HCEC 1CT (cell line): Measurements from ENCODE around the gene SERGEF.

Experiments used
- DNase-seq: peaks from one replicate; pipeline ENCODE4 v3.0.0-alpha.2; 2017

The SERGEF gene

DNA sequence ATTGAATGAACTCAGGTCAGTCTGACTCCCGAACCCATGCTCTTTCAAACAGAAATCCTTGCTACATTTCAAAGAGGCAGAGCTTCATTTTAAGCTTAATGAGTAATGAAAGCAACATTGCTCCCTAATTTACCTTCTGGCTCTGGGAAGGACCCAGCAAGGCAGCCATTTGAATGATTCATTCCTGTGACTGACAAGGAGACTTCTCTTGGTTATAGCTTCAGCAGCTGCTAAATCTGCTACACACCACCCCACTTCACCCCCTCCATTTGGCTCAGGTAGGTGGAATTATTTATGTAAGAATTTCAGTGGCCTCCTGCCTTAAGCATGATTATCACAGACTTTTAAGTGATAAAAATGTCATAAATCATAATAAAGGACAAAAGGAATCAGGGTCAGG, 160.6 kb downstream of the SERGEF start:
- DNase-seq = no peak

DNA sequence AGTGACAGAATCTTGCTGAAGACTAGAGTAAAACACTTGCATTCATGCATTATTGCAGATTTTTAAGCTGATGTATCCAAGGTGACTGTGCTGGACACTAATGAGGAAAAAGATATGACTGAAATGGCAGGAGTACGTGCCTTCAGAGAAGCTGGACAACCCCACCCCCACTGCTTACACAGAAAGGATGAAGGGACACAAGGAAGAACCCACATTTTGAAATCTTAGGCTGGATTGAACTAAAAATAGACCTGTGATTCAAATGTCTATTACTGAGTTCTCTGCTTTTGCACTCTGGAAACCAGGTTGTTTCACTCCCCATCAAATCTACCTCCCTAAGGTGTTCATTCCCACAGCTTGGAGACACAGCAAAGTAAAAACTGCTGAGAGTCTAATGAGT, 161.2 kb downstream of the SERGEF start:
- no peak for DNase-seq

DNA sequence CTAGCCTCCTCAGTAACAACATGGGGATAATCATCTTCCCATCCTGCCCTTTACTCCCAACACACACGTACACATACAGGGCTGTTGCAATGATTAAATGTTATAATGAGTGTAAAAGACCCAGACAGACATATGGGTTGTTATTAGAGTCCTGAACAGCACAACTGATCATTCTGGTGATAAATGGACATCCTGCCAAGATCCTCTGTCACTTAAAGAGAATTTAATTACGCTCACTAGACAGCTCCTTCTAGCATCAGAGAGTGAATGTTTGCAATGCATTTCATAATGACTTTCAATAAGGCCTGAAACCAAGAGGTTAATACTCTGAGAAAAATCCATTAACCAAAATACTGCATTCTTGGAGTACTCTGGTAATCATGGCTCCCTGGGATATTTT, 162.5 kb downstream of the SERGEF start:
- DNase-seq = no peak

DNA sequence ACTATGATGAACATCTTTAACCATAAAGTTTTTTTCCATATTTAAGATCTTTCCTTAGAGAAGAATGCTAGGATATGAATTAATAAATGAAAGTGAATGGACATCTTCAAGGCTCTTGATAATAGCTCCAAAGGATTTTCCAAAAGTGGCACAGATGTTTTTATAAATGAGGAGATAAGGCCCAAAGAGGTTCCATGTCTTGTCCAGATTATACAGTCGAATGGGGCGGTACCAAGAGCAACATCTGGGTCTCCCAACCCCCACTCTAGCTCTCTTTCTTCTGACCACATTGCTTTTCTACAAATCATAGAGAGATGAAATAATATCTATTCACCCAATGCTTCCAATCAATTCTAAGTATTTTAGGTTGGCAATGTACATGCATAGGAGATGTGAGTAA, 164.1 kb downstream of the SERGEF start:
- no peak for DNase-seq

DNA sequence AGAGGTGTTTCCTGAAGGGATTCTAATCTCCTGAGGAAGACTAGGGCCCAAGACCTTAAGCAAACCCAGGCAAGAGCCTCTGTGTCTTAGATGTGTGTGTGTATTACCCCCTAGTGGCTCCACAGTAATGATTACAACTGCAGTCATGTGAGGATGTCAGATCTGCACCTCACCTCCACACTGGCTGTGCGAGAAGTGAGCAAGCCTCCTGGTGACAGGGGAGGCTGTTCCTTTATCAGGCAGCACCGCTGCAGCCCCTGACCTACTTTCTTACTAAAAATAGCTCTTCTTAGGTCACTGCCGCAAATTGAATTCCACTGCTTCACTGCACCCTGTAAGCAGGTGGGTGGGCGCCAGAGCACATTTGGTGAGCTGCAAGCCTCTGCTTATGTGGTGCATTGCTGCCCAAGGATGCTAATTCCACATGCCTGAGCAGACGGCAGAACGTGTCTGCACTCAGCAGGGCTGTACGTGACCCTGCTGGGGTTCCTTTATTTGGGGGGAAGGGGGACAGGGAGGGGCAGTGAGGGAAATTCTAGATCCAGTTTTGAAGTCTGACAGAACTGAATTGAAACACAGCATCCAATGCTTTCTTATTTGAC, 165.9 kb downstream of the SERGEF start:
- DNase-seq = peak; percentile 60

DNA sequence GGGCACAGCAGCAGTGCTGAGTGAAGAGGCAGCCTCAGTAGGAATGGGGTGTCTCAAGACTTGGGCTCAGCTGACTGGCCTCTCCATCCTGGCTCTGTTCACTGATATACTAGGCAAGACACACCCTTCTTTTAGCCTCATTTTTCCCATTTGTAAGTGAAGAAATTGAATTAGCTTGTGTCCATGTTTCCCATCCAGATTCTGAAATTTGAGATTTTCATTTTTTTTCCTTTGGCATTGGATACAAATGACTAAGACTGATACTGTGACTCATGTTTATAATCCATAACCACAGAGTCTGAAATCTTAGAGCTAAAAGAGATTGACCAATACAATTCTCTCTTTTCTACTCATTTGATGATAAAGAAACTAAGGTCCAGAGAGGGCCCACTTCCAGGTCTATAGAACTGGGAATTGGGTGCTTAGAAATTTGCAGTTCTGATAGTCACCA, 167.4 kb downstream of the SERGEF start:
- peak; percentile 86 for DNase-seq

DNA sequence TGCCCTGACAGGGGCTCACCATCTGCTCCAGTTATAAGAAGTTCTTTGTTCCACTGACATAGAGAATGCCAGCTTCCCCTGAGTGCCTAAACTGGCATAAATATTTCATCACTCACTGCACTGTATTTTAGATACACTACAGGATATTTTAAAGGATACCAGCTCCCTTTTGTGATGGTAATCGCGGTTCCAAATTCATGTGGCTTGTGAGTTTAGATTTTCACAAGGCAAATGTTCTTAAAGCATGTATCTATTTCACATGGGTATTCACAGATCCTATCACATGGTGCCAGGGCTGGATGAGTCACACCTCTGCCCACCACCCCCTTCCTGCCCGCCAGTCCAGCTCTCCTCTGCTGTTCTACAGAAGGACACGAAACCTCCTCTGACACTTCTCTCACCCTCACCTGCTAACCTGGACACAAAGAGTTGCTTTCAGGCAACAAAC, 172.7 kb downstream of the SERGEF start:
- no peak for DNase-seq

DNA sequence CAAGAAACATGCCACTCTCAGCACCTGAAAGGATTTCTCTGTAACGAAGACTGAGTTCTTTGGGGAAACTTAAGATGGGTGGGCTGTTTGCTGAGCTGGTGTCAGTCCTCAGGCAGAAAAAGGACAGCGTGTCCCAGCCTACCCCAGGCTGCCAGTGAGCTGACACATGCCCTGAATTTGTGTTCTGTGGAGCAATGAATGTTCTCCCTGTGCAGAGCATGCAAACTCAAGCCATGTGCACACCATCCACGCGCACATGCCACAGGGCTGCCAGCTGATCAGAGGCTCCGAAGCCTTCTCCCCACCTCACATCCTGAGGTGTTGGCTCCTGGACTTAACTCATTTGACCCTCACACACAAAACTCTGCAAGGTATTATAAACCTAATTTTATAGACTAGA, 173.4 kb downstream of the SERGEF start:
- no peak for DNase-seq

DNA sequence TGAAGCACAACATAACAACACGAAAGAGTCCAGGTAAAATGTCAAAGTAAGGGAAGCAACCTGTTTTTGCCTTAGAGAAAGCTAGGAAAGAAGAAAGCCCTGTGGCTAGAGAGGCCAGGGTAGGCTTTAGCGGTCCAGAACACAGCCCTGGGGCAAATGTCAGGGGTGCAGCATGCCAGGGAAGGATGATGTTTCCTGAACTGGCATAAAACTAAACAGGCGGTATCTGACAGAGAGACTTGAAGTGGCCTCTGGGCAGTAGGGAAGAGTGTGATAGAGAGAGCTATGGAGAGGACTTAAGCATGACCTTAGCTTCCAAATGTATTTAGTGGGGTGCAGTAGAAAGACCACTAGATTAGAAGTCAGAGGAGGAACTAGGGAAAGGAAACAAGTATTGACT, 174.7 kb downstream of the SERGEF start:
- DNase-seq = no peak

DNA sequence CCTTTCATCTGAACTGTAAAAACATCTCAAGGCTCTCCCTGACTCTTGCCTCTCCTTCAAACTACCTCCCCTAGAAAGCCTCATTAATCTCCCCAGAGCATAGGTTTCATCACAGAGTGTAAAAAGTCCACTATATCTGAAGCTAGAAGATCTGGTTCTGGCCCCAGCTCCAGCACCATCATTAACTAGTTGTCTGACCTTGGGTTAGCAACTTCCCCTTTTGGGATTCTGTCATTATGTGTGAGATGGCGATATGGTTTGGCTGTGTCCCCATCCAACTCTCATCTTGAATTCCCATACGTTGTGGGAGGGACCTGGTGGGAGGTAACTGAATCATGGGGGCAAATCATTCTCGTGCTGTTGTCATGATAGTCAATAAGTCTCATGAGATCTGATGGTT, 181.0 kb downstream of the SERGEF start:
- DNase-seq = no peak

DNA sequence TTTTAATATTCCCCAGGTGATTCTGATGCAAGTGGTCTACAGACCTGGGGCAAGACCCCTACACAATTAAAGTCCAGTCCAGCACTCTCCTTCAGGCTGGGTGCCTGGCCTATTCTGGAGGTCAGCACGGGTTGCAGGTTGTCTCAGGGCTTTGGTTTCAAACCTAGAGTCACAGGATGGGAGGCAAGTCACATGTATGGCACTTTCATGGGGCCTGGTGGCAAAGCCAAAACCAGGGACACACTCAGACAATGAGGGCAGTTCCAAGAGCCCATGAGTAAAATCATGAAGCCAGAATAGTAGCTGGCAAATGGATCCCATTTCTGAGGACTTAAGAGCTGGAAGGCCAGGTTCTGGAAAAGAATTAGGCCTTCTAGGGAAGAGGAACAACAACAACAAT, 181.6 kb downstream of the SERGEF start:
- DNase-seq = no peak

DNA sequence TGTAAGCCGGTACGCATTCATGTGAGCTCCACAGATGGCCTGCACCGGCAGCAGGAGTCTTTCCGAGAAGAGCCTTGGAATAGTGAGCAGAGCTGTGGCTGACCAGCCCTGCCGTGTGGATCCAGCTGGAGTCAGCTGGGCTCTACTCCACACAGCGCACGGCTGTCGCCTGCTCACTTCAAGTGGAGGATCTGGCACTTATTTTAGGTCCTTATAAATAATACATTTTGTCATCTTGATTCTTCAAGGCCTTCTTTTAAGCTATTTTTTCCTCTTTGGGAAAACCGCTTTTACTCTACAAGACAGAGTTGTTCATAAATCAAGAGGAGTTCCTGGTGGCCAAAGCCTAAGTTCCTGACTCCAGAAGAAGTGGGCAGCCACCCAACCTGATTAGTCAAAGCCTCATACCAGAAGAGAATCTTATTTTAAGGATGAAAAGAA, 184.5 kb downstream of the SERGEF start:
- DNase-seq = peak; percentile 23

DNA sequence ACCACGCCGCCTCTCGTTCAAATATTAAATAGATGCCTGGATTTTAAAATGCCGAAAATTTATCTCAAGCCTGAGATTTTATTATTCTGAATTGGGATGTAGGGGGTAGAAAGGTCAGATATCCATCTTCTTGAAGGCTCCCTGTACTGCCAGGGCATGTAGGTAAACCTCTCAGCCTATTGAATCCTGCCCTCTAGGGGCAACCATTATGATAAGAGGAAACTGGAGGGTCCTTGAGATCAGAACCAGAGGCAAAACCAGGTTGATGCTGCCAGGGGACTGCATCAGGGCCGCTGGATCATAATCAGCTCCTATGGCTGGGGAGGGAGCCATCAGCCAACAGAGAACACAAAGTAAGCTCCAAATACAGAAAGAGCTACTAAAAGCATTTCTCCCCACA, 185.8 kb downstream of the SERGEF start:
- DNase-seq = no peak

DNA sequence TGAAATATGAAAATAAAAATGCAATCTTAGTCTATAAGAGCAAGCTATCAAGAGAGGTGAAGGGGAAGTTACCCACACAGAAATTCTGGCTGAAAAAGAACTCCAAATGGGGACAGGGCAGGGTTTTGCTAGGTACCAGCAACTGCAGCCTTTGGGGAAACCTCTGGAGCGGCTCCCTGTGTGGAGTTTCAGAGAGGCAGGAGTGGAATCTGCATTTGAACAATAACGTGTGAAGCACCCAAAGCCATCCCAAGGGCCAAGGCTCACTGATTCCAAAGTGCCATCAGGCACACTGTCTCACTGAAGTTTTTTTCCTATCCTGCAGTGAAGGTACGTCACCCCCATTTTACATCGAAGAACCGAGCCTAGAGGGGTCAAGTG, 190.5 kb downstream of the SERGEF start:
- DNase-seq = no peak

DNA sequence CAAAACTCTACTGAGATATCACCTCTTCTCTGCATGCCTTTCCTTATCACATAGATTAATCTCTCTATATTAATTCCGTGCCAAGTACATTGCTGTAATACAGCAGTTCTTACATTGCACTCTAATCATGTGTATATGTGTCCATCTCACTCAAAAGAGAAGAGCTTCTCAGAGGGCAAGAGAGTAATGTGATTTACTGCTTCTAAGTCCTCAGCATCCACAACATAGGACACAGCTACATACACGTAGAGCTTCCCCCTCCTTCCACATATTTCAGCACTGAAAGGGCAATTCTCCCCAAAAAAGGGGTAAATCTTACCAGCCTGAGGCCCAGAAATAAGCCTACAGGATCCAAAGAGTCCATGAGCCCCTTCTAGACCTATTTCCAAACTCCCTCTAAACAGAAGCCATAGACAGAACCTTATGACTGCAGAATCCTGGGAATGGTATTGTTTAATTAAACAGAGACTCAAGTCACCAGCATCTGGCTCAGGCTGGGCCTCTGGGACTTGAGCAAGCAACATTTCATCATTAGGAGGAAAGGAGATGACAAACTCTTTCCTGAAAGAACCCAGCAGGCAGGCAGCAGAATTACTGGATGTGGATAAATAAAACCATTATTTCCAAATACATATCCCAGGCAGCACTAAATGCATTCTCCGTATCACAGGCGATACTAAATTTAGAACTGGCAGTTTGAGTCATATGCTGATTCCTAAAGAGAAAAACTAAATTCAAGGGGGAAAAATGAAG, 191.0 kb downstream of the SERGEF start:
- DNase-seq = peak; percentile 74

DNA sequence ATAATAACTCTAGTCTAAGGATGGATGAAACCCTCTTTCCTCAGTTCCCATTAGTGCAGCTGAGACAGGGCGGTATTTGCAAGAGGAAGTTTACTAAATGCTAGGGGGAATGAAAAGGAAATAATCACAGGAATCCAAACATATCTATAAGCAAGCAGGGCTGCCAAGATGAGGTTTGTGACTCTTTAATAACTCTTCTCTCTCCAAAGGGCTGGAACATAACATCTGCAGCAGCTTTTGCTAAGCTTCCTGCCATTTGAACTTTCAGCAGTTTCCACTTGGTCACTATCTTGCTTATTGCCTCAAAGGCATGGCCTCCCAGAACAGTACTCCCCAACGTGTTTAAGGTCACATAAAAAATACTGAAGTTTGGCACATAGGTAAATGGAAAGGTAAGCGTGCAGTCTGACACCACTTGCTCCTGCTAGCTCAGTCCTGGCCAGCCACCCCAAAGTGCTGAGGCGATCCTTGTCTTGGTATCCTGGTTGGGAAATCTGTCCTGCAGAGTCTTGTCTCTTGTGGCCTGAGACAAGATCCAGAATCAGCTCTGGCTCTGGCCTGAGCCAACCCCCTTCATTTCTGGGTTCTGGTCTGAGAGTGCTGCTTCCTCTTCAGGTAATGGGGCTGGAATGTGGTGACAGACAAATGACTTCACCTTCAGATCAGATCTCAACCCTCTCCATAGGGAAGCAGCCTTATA, 196.5 kb downstream of the SERGEF start:
- no peak for DNase-seq

DNA sequence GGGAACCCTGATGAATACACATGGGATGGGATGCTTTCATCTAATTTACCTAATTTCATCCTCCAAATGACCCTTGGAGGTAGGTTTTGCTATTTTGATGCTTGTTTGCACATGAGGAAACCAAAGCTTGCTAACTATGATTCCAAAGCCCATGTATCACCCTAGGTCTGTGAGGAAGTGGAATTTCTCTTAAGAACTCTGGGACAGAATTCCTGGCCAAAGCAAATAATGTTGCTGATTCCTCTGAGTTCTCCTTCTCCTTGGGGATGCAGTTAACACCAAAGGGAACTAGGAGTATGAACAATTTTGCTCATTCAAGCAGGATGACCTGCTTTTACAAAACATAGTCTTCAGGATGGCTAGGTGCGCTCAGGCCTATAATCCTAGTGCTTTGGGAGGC, 198.3 kb downstream of the SERGEF start:
- no peak for DNase-seq

DNA sequence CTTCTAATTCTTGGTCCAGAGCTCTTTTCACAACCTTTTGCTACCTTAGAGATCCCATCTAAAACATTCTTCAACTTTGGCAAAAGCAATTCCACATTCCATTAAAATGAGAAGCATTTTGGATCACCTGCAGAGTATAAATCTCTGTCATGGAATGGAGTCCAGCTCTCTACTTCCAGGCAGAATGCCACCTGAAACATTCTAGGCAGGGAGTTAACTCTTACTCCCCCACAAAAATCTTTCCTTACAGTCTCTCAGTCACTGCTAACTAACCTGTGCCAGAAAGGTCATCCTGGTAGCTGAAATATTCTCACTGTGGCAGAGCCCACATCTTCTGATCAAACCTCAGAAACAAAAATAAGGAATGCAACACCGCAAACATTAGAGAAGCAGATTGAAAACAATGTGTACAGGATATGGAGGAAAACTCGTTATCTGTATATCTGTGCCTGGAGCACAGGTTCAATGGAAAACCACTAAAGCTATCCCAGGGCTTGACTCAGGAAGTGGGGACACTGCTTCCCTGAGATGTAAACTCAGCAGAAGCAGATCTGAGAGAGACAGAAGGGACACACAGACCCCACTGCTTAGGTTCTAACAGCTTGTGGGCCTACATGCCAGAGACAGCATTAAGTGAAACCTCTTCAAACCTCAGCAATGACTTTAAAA, 199.3 kb downstream of the SERGEF start:
- DNase-seq = no peak

DNA sequence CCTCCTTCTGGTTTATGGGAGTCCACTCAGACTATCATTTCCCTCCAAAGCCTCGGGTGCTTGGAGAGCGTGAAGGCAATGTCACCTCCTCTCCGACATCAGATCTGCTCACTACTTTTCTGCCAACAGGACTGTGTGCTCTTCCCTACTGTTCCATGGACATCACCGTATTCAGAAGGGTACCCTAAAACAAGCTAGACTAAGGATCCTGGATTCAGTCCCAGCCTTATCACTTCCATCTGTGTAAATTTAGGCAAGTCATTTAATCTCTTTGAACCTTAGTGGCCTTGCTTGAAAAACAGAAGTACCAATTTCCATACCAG, 200.0 kb downstream of the SERGEF start:
- DNase-seq = no peak

DNA sequence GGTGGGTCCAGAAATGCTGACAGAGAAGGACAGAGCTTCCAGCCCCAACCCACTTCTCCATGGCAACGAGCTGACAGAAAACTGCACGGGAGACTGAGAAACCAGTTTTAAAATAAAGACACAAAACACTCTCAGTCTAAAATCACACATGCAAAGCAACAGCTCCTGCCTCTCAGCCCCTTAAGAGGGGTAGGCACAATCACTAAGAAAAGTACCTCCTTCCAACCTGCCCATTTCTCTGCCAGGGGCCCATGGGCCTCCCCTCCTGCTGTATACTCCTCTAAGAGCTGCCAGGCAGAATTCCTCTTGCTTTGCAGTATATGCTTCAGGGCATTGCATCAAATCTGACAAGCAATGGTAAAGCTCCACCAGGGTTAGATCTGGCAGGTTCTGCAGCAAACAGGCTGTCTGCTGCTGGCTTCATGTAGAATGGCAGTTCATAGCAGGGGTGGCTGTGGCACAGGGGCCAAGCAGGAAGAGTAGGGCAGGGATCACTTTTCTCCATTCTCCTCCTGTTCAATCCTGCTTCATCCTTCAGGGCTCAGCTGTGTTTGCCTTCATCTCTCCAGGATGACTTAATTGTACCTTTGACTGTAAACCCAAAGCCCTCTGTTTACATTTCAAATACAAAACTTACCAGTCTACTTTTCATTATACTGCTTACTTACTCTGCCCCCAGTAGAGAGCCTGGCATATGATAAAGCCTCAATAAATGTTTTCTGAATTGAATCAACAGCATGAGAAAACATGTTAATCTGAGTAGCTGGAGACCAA, 200.6 kb downstream of the SERGEF start:
- no peak for DNase-seq

DNA sequence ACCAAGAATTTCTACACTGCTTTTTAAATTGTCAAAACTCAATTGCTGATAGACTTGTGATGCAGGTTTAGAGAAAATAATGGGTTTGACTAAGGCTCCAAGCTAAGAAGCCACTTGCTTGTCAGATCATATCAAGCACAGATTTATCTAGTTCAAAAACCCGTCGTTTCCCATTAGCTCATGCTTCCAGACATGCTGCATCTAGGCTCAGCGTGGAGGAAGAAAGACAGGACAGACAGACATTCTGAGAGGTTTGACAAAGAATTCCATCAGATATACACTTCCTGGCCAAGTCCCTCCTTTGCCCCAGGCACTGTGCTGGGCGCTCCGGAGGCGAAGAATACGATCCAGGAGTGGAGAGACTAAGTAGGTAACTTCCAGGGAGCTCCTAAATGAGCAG, 201.5 kb downstream of the SERGEF start:
- DNase-seq = no peak

DNA sequence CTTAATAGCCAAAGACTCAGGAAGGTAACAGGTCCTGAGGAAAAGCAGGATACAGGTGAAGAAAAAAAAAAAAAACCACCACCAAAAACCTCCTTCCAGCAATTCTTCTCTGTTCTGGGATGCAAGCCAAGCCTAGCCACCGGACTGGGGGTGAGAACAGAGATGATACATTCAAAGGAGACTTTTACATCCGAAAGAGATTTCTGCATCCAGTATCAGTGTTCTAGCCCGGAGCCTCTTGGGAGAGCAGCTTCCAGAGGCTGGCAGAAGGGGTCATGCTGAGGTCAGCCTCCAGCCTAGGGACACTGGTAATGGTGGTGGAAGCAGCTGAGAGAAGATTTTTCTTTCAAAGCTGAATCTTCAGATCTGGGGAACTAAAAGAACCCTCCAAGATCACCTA, 202.1 kb downstream of the SERGEF start:
- DNase-seq = no peak

DNA sequence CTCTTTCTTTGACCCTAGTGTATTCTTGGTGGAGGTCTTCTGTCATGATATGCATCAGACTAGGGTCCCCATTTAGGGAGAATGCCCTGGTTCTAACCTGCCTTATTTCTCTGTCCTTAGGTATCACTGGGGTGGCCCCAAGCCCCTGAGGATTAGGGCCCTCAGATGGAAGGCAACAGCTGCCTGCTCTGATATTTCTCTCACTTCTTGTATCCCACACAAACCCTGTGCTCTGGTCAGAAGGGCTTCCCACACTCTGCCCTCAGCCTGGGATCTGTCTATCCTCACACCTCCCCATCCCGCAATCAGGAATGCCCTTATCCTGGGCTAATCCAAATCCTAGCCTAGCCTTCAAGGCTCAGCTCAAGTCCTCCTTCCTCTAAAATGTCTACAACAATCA, 202.8 kb downstream of the SERGEF start:
- DNase-seq = no peak
